ENCODE data around the gene CTF1.

The CTF1 gene

DNA sequence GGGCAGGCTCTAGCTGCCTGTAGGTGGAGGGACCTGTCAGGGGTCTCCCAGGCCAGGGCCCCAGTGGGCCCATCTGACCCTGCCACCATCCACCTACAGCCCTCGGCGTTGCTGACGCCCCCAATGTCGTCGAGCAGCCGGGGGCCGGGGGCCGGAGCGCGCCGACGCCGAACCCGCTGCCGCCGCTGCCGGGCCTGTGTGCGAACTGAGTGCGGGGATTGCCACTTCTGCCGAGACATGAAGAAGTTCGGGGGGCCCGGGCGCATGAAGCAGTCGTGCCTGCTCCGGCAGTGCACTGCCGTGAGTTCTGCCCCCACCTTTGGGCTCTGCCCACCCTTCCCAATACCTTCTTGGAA is 29.2 kb downstream of the CTF1 start:
- H3K36me3 ChIP-seq (ENCODE audit: insufficient read depth, low read length) = peaks cover 11% of the 10 kb centered on the region; the same call in 1 of the 2 replicates
- H3K9ac ChIP-seq (ENCODE audit: low read depth, low read length, poor library complexity, severe bottlenecking) = peak overlapping the region; percentile 83
- peaks cover 29% of the 10 kb centered on the region for H3K4me1 ChIP-seq (ENCODE audit: insufficient read depth, low read length, poor library complexity, severe bottlenecking)
- no peaks in the 10 kb centered on the region for H3K9me2 ChIP-seq (replicated peaks; ENCODE audit: low read depth, low read length)
- peaks cover 40% of the 10 kb centered on the region for H3K79me2 ChIP-seq (ENCODE audit: insufficient read depth, low read length)
- no peaks in the 10 kb centered on the region for H3F3A ChIP-seq (ENCODE audit: low read depth)
- H3K4me2 ChIP-seq (ENCODE audit: low read depth, low read length, poor library complexity, severe bottlenecking) = peak overlapping the region; percentile 100
- TF ChIP-seq, protein P1, sequence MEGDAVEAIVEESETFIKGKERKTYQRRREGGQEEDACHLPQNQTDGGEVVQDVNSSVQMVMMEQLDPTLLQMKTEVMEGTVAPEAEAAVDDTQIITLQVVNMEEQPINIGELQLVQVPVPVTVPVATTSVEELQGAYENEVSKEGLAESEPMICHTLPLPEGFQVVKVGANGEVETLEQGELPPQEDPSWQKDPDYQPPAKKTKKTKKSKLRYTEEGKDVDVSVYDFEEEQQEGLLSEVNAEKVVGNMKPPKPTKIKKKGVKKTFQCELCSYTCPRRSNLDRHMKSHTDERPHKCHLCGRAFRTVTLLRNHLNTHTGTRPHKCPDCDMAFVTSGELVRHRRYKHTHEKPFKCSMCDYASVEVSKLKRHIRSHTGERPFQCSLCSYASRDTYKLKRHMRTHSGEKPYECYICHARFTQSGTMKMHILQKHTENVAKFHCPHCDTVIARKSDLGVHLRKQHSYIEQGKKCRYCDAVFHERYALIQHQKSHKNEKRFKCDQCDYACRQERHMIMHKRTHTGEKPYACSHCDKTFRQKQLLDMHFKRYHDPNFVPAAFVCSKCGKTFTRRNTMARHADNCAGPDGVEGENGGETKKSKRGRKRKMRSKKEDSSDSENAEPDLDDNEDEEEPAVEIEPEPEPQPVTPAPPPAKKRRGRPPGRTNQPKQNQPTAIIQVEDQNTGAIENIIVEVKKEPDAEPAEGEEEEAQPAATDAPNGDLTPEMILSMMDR (conservative IDR thresholded peaks at IDR 0.05; ENCODE audit: low read length) = no peak
- no peak for TF ChIP-seq EZH2phosphoT487 (IDR thresholded peaks at IDR 0.05; ENCODE audit: borderline replicate concordance)
- H2AFZ ChIP-seq (ENCODE audit: low read length) = no peak overlapping the region
- peaks cover 14% of the 10 kb centered on the region for H4K20me1 ChIP-seq (ENCODE audit: insufficient read depth, low read length, poor library complexity, severe bottlenecking)
- no peaks in the 10 kb centered on the region for H3K27me3 ChIP-seq (ENCODE audit: insufficient read depth, low read length, poor library complexity, severe bottlenecking)
- peak overlapping the region; percentile 82 for H3K4me3 ChIP-seq (ENCODE audit: low read length, poor library complexity, severe bottlenecking)
- no peaks in the 10 kb centered on the region for H3K9me3 ChIP-seq (ENCODE audit: insufficient read depth, low read depth, low read length)

DNA sequence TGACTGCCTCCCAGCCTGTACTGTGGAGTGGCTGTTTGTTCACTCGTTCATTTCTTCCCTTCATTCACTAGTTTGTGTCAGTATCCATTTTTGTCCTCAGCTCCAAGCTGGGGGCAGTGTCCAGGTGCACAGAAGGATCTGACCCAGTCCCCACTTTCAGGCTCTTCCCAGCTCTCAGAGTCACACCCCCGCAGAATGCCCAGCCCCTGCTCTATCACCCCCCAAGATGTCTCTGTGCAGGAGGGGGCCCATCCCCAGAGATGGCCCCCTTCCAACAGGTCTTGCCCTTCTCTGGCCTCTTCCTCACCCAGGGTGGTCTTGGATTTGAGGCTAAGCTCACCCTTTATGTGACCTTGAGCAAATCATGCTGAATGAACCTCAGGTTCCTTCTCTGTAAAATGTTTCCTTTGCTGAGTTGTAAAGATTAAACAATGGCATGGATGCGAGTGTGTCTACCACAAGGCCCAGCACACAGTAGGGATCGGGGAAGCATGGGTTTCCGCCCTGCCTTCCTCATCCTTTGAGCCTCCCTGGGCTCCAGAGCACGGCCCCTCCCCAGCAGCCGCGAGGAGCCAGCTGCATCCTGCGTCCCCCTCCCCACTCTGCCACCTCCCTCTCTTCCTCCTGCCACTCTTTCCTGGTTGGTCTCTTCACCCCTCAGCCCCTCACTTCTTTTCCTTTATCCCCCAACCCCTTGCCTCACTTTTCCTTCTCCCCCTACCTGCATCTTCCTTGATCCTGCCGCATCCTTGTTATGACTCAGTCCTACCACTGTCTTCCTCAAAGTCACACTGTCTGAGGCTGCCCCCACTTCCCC is 29.8 kb downstream of the CTF1 start:
- Histone ChIP-seq H3K4me2 (ENCODE audit: low read depth, low read length, poor library complexity, severe bottlenecking) (peak overlapping the region; percentile 100), H3K4me3 (ENCODE audit: low read length, poor library complexity, severe bottlenecking) (peak overlapping the region; percentile 82), H3F3A (ENCODE audit: low read depth) (no peaks in the 10 kb centered on the region), H3K9ac (ENCODE audit: low read depth, low read length, poor library complexity, severe bottlenecking) (peak overlapping the region; percentile 83), H3K4me1 (ENCODE audit: insufficient read depth, low read length, poor library complexity, severe bottlenecking) (peaks cover 29% of the 10 kb centered on the region), H3K79me2 (ENCODE audit: insufficient read depth, low read length) (peaks cover 40% of the 10 kb centered on the region), H4K20me1 (ENCODE audit: insufficient read depth, low read length, poor library complexity, severe bottlenecking) (peaks cover 14% of the 10 kb centered on the region), H3K9me3 (ENCODE audit: insufficient read depth, low read depth, low read length) (no peaks in the 10 kb centered on the region), H3K36me3 (ENCODE audit: insufficient read depth, low read length) (peaks cover 17% of the 10 kb centered on the region; the same call in 1 of the 2 replicates), H3K9me2 (replicated peaks; ENCODE audit: low read depth, low read length) (no peaks in the 10 kb centered on the region), H3K27me3 (ENCODE audit: insufficient read depth, low read length, poor library complexity, severe bottlenecking) (no peaks in the 10 kb centered on the region), H2AFZ (ENCODE audit: low read length) (no peak overlapping the region)
- TF ChIP-seq, protein P1 (conservative IDR thresholded peaks at IDR 0.05; ENCODE audit: low read length) = no peak
- TF ChIP-seq EZH2phosphoT487 (IDR thresholded peaks at IDR 0.05; ENCODE audit: borderline replicate concordance) = no peak

DNA sequence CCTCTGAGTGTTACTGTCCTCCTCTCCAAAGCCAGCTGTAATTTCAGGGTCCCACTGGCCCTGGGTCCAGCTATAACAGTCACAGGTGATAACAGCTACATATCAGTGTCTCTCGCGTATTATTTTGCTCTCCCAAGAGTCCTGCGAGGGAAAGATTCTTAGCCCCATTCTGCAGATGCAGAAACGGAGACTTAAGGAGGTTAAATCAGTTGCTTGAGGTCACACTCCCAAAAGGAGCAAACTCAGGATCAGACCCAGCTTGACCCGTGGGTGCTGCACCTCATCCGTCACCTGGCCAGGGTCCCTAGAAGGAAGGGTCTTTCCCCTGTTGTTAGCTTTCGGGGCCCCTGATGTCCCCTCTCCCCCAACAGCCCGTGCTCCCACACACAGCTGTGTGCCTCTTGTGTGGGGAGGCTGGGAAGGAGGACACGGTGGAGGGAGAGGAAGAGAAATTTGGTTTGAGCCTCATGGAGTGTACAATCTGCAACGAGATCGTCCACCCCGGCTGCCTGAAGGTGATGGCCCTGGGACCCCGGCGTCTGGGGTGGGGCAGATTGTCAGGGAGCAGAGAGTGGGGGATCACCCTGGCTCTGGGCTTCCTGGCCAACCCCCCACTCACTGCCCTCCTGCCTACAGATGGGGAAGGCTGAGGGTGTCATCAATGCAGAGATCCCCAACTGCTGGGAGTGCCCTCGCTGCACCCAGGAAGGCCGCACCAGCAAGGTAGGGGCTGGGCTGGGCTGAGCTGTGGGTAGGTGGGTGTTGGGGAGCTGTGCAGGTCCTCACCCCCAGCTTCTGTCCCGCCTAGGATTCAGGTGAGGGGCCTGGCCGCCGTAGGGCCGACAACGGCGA is 30.7 kb downstream of the CTF1 start:
- Histone ChIP-seq H3F3A (ENCODE audit: low read depth) (no peaks in the 10 kb centered on the region), H2AFZ (ENCODE audit: low read length) (no peak overlapping the region), H3K79me2 (ENCODE audit: insufficient read depth, low read length) (peaks cover 40% of the 10 kb centered on the region), H3K27me3 (ENCODE audit: insufficient read depth, low read length, poor library complexity, severe bottlenecking) (no peaks in the 10 kb centered on the region), H3K4me2 (ENCODE audit: low read depth, low read length, poor library complexity, severe bottlenecking) (peak overlapping the region; percentile 100), H3K36me3 (ENCODE audit: insufficient read depth, low read length) (peaks cover 22% of the 10 kb centered on the region; the same call in 1 of the 2 replicates), H3K4me1 (ENCODE audit: insufficient read depth, low read length, poor library complexity, severe bottlenecking) (peaks cover 29% of the 10 kb centered on the region), H3K4me3 (ENCODE audit: low read length, poor library complexity, severe bottlenecking) (peak overlapping the region; percentile 22), H4K20me1 (ENCODE audit: insufficient read depth, low read length, poor library complexity, severe bottlenecking) (peaks cover 14% of the 10 kb centered on the region), H3K9me3 (ENCODE audit: insufficient read depth, low read depth, low read length) (no peaks in the 10 kb centered on the region), H3K9ac (ENCODE audit: low read depth, low read length, poor library complexity, severe bottlenecking) (peak overlapping the region; percentile 83), H3K9me2 (replicated peaks; ENCODE audit: low read depth, low read length) (no peaks in the 10 kb centered on the region)
- TF ChIP-seq EZH2phosphoT487 (IDR thresholded peaks at IDR 0.05; ENCODE audit: borderline replicate concordance) = no peak
- TF ChIP-seq, protein P1 (conservative IDR thresholded peaks at IDR 0.05; ENCODE audit: low read length) = no peak

Data from Loucy (cell line).